K562 (cell line): ENCODE measurements around the gene DLGAP1. TPM values are rescaled to one million over a fixed set of nuclear protein-coding genes. Genes with fewer than 3 reads are reported as not detected.
A peak's percentile ranks its signal among the peaks of the same experiment; 100 is the strongest.

ENCODE experiments used
- ATAC-seq: fragments of 200-7000 bp; cut with Tn5 transposase; 3 replicates; pipeline ENCODE4 v1.9.1; 2020; ENCODE audit warnings: moderate library complexity
- BruUV-seq: library from RNA; stranded (reverse); fragments of 400-500 nt; replicated peaks from 2 replicates; lab custom pipeline; 2021; lab: Mats Ljungman, UMichigan
- CTCF ChIA-PET: fragments of 300-600 bp; formaldehyde crosslinking; extraction: SDS; loops from one replicate; lab custom pipeline; 2021; ENCODE audit warnings: low intra/inter-chr PET ratio; lab: Yijun Ruan, JAX
- POLR2A ChIA-PET: fragments of 300-600, 350-650 bp; sonication (Branson Sonifier 250); formaldehyde crosslinking; extraction: SDS; loops from one replicate; lab custom pipeline; 2021; ENCODE audit warnings: antibody characterized with exemption, inconsistent platforms; lab: Yijun Ruan, JAX
- DNase-seq, 4 experiments: peaks; one replicate each; pipeline versions ENCODE4 v3.0.0 to v3.0.0-alpha.2; 2011 to 2018; ENCODE audit warnings: low spot score in 3 of 4, mixed read lengths in 3 of 4; ENCODE audit errors: extremely low read depth in 1 of 4
- FAIRE-seq: peaks from 2 replicates; lab custom pipeline; 2011; peaks lifted over from hg19 to GRCh38; lab: Jason Lieb, UNC
- H2AFZ ChIP-seq: 2 replicates; pipeline ENCODE4 v1.6.0; 2011; ENCODE audit warnings: low read depth, low read length, control low read depth, inconsistent platforms
- H3K27ac ChIP-seq: fragments of 200-600 bp; 3 replicates; pipeline ENCODE4 v1.8.0; 2011; ENCODE audit warnings: low read depth, mild to moderate bottlenecking, control low read depth, inconsistent platforms, low read length, moderate library complexity, mixed read lengths; ENCODE audit errors: extremely low read depth
- H3K27me3 ChIP-seq, 2 experiments: fragments of 300-600 bp in 1 of 2; 2 replicates in 1 of 2; 3 replicates in 1 of 2; pipeline versions ENCODE4 v1.6.0 to v1.8.0; 2011; ENCODE audit warnings: inconsistent platforms in 2 of 2, low read length in 2 of 2, mild to moderate bottlenecking in 1 of 2, mixed read lengths in 1 of 2, moderate library complexity in 1 of 2; ENCODE audit not compliant: control insufficient read depth in 2 of 2, insufficient read depth in 2 of 2
- H3K36me3 ChIP-seq: fragments of 300-600 bp; 3 replicates; pipeline ENCODE4 v1.8.0; 2011; ENCODE audit warnings: mild to moderate bottlenecking, low read length, inconsistent platforms; ENCODE audit not compliant: control insufficient read depth, insufficient read depth
- H3K4me1 ChIP-seq, 2 experiments: fragments of 200-600 bp in 1 of 2; replicated peaks in 1 of 2; 2 replicates in 1 of 2; 3 replicates in 1 of 2; pipeline versions ENCODE4 v1.5.1 to v1.8.0; 2011; ENCODE audit warnings: inconsistent platforms in 2 of 2, low read length in 2 of 2, mild to moderate bottlenecking in 1 of 2, mixed read lengths in 1 of 2, moderate library complexity in 1 of 2; ENCODE audit not compliant: control insufficient read depth in 2 of 2, insufficient read depth in 2 of 2
- H3K4me2 ChIP-seq: 2 replicates; pipeline ENCODE4 v1.6.1; 2011; ENCODE audit warnings: low read length, control low read depth, inconsistent platforms, mixed read lengths; ENCODE audit not compliant: insufficient read depth
- H3K4me3 ChIP-seq: fragments of 200-600 bp; sonication (generic), shearing (Covaris generic); 2 replicates; pipeline ENCODE4 v1.5.1; 2016; ENCODE audit warnings: control low read depth, inconsistent platforms
- H3K79me2 ChIP-seq: fragments of 200-600 bp; 3 replicates; pipeline ENCODE4 v1.8.0; 2011; ENCODE audit warnings: low read length, inconsistent platforms; ENCODE audit not compliant: control insufficient read depth, insufficient read depth
- H3K9ac ChIP-seq, 2 experiments: 2 replicates each; pipeline versions ENCODE4 v1.6.0 to v1.6.1; 2011; ENCODE audit warnings: low read depth in 2 of 2, low read length in 2 of 2, control low read depth in 1 of 2, inconsistent platforms in 1 of 2, mild to moderate bottlenecking in 1 of 2, mixed read lengths in 1 of 2; ENCODE audit not compliant: insufficient read depth in 1 of 2
- H3K9me1 ChIP-seq: one replicate; pipeline ENCODE4 v1.6.0; 2011; ENCODE audit warnings: inconsistent platforms, mild to moderate bottlenecking, low read length, moderate library complexity; ENCODE audit not compliant: control insufficient read depth, insufficient read depth
- H3K9me3 ChIP-seq: replicated peaks from 2 replicates; pipeline ENCODE4 v1.5.1; 2011; ENCODE audit warnings: low read depth, low read length, inconsistent platforms; ENCODE audit not compliant: control insufficient read depth, insufficient read depth
- H4K20me1 ChIP-seq: replicated peaks from 2 replicates; pipeline ENCODE4 v1.6.1; 2011; ENCODE audit warnings: low read length, inconsistent platforms, mixed read lengths; ENCODE audit not compliant: control insufficient read depth, insufficient read depth
- ARID1B ChIP-seq: fragments of 450-650 bp; IDR thresholded peaks from 2 replicates; pipeline ENCODE4 v1.6.1; 2016; ENCODE audit warnings: antibody characterized with exemption, mild to moderate bottlenecking, inconsistent platforms
- CREBBP ChIP-seq: IDR thresholded peaks from one replicate; pipeline ENCODE4 v1.6.1; 2012; ENCODE audit warnings: low read depth, mild to moderate bottlenecking, control low read depth, inconsistent platforms, low read length
- EHMT2 ChIP-seq: fragments of 450-650 bp; IDR thresholded peaks from 2 replicates; pipeline ENCODE4 v1.6.1; 2018; ENCODE audit warnings: antibody characterized with exemption
- FOSL1 ChIP-seq: fragments of 200-800 bp; sonication (Bioruptor generic); conservative IDR thresholded peaks from 2 replicates; pipeline ENCODE4 v1.6.1; 2016; ENCODE audit warnings: missing genetic modification characterization, missing compliant biosample characterization
- KLF16 ChIP-seq: IDR thresholded peaks from 2 replicates; pipeline ENCODE4 v1.6.1; 2016; ENCODE audit warnings: antibody characterized with exemption
- MTA1 ChIP-seq: fragments of 450-650 bp; IDR thresholded peaks from 2 replicates; pipeline ENCODE4 v1.6.1; 2017; ENCODE audit warnings: borderline replicate concordance
- PML ChIP-seq: IDR thresholded peaks from 2 replicates; pipeline ENCODE4 v1.6.1; 2012; ENCODE audit warnings: low read length, inconsistent platforms
- POLR2AphosphoS5 ChIP-seq: IDR thresholded peaks from 2 replicates; pipeline ENCODE4 v1.6.1; 2011; ENCODE audit warnings: mild to moderate bottlenecking, low read depth, low read length, moderate library complexity; ENCODE audit not compliant: control insufficient read depth, insufficient read depth
- SMAD2 ChIP-seq: fragments of 150-350 bp; IDR thresholded peaks from 2 replicates; pipeline ENCODE4 v1.6.1; 2014; ENCODE audit warnings: low read depth, mild to moderate bottlenecking, low read length
- SUPT5H ChIP-seq: fragments of 450-650 bp; IDR thresholded peaks from 2 replicates; pipeline ENCODE4 v1.6.1; 2016
- ZNF445 ChIP-seq: fragments of 250-450 bp; sonication (Bioruptor Pico); IDR thresholded peaks from 2 replicates; pipeline ENCODE4 v1.4.0; 2020; ENCODE audit warnings: low read depth, mild to moderate bottlenecking, moderate library complexity
- ZNF644 ChIP-seq: fragments of 200-800 bp; sonication (Bioruptor generic); IDR thresholded peaks from 2 replicates; pipeline ENCODE4 v1.6.1; 2016; ENCODE audit warnings: low read depth, missing genetic modification characterization, missing compliant biosample characterization
- WGBS: fragments of 100-300 bp; shearing (Covaris generic); methylation state at CpG from one replicate; pipeline ENCODE4 v1.1.6; 2016; ENCODE audit warnings: low coverage, mixed read lengths; ENCODE audit not compliant: insufficient coverage; ENCODE audit errors: missing lambda C conversion rate; 5-methylcytosine and 5-hydroxymethylcytosine counted together
- in situ Hi-C: fragments of 300-500 bp; cut with MboI; formaldehyde crosslinking; loops from 4 replicates; pipeline ENCODE4 v1.15.0; 2018; ENCODE audit warnings: inconsistent platforms, mixed read lengths
- intact Hi-C: fragments of 100-400 bp; cut with micrococcal nuclease; formaldehyde crosslinking; loops from 2 replicates; pipeline ENCODE4 v1.14.2; 2022
- polyA plus RNA-seq, 8 experiments: library from polyadenylated mRNA; depleted of rRNA in 4 of 8; stranded (reverse) in 5 of 8; unstranded in 3 of 8; fragments of >200 nt; fragmentation: Nextera tagmentation in 2 of 8; fragmentation: Illumina TruSeq in 1 of 8; extraction: Ambion mirVana in 2 of 8; extraction: Trizol in 1 of 8; gene quantifications; 2 replicates each; pipeline versions ENCODE4 v1.2.1 to v1.2.3, GENCODE V29; 2011 to 2014; ENCODE audit warnings: inconsistent platforms in 1 of 8, missing spikeins in 1 of 8
- total RNA-seq, 7 experiments: library from RNA; depleted of rRNA in 6 of 7; stranded (reverse); fragments of >200 nt in 6 of 7; fragmentation: Illumina TruSeq in 2 of 7; extraction: Trizol in 2 of 7; gene quantifications; 2 replicates each; pipeline versions ENCODE4 v1.2.1 to v1.2.3, GENCODE V29; 2011 to 2021; ENCODE audit warnings: low replicate concordance in 1 of 7

Gene DLGAP1
- total and polyA plus RNA-seq, 9 of the 15 experiments (the other 6 are each of a cell fraction or from before 2014, with no cell fraction given) = 0.04 to 0.22 (median 0.08) TPM

DNA sequence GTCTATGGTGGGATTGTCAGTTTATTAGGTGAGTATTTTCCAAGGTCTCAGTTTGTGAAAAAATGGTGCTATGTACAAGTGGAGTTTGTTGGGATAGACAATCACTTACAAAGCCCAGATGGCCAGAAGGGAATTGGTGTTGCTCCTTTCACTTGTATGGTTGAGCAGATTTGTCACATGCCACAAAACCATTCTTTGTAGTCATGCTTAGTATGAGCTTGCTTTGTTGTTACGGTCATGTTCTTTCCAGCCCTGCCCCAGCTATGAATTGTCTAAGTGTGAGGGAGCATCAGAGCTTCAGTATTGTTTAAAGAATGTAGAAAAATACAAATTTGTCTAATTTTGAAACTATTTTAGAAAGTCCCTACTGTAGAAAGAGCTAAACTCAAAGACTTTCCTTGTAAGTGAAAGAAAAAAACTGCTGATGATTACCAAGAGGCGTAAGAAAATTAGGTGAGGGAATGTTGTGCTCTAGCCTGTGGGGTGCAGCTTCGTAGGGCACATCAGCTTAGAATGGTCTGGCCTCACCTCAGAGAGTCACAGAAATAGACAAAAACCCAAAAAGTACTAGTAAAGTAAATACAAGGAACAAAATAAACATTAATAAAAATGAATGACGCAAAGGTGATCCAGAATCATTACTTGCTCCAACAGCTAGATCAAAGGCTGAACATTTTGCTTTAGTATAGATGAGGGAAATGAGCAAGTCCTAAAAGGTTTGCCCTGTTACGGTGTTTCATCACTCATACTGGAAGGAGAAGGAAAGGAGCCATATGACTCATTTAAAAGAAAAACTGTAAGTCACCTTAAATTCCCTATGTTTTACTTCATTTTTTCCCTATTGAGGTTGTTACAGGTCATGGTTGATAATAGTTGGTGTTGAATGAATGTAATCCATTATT is 995.9 kb downstream of the DLGAP1 start (continued):
- TF ChIP-seq SUPT5H (0 out of 2 replicates have a peak, but pooled peaks have one; percentile 5), KLF16 (no peak), CREBBP (no peak), EHMT2 (no peak), ZNF644 (tag) (no peak), FOSL1 (tag) (peak; percentile 42; the same call in 1 of the 2 replicates)

DNA sequence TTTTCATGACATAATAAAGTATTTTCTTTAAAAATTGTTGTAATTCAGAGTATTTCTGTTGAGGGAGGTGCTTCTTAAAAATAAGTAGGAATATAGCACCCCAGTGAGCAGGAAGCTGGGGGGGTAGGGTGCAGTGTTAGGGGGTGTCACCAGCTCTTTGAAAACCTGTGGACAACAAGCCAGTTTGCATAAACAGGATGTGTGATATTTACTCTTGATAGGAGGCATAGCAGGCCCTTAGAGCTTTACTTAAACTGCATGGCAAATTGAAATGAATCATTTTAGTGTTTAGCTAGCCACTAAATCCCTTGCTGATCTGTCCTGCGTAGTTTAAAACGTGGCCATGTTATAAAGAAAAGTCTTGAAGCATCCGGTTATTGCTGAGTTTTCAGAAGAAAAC is 996.7 kb downstream of the DLGAP1 start:
- ChIA-PET CTCF (interaction anchor here (0.5 kb wide), 1 partner anchor 176 kb away, joined by 3 read pairs; no protein-coding TSS in a partner anchor), POLR2A (interaction anchor here (0.8 to 3.5 kb wide), 11 partner anchors 11 to 210 kb away, joined by 3 to 13 read pairs (median 4); no protein-coding TSS in a partner anchor)
- Histone ChIP-seq H3K4me2 (no peak overlapping the region), H3K9me1 (no peaks in the 10 kb centered on the region), H3K36me3 (peaks cover 58% of the 10 kb centered on the region), H4K20me1 (peaks cover 12% of the 10 kb centered on the region), H3K9ac (no peak overlapping the region), H3K4me3 (no peak overlapping the region), H3K9me3 (peaks cover 5% of the 10 kb centered on the region; the same call in 1 of the 2 replicates), H3K79me2 (peaks cover 60% of the 10 kb centered on the region), H3K27me3 (no peaks in the 10 kb centered on the region), H2AFZ (no peak overlapping the region), H3K4me1 (peaks cover 2% of the 10 kb centered on the region in 2 experiments; a peak in 3 of 5 replicates), H3K27ac (no peak overlapping the region)
- BruUV-seq = no TSS peak
- TF ChIP-seq PML (peak; percentile 22; the same call in 1 of the 2 replicates), POLR2AphosphoS5 (peak; percentile 32; the same call in 1 of the 2 replicates), MTA1 (no peak), ARID1B (no peak), ZNF445 (CRISPR knock-in tag) (0 out of 2 replicates have a peak, but pooled peaks have one; percentile 19), SMAD2 (no peak)
- ATAC-seq (no peak), DNase-seq (no peak), FAIRE-seq (no peak)
- in situ Hi-C loops (loop anchor here (10.0 kb wide), 1 partner anchor 524 kb away; no protein-coding TSS in a partner anchor), intact Hi-C loops (no loop called here)
- 92% methylated on average over 3 of the region's 3 CpGs for WGBS
